Aorta (tissue), 5 donors: ENCODE measurements around the gene HBA2. TPM values are rescaled to one million over a fixed set of nuclear protein-coding genes. Genes with fewer than 3 reads are reported as not detected.
A peak's percentile ranks its signal among the peaks of the same experiment; 100 is the strongest.

Source experiments
- ATAC-seq: fragments of 200-7000 bp; cut with Tn5 transposase; one replicate; pipeline ENCODE4 v1.9.1; 2022; ENCODE audit warnings: moderate library complexity; ENCODE audit not compliant: low FRiP score
- DNase-seq, 2 donors: peaks; one replicate each; pipeline ENCODE4 v3.0.0-alpha.2; 2020
- H3K27ac ChIP-seq, 2 donors: one replicate each; pipeline ENCODE4 v1.5.1; 2013; ENCODE audit warnings: low read length in 2 of 2, mild to moderate bottlenecking in 2 of 2, moderate library complexity in 2 of 2, control low read depth in 1 of 2, inconsistent platforms in 1 of 2, low read depth in 1 of 2
- H3K27me3 ChIP-seq, 2 donors: one replicate each; pipeline ENCODE4 v1.6.1; 2013; ENCODE audit warnings: control low read depth in 1 of 2, low read length in 1 of 2, mild to moderate bottlenecking in 1 of 2, moderate library complexity in 1 of 2; ENCODE audit not compliant: insufficient read depth in 2 of 2, control insufficient read depth in 1 of 2
- H3K36me3 ChIP-seq, 2 donors: one replicate each; pipeline ENCODE4 v1.6.1; 2013; ENCODE audit warnings: control low read depth in 1 of 2, low read length in 1 of 2, mild to moderate bottlenecking in 1 of 2; ENCODE audit not compliant: insufficient read depth in 2 of 2, control insufficient read depth in 1 of 2
- H3K4me1 ChIP-seq, 2 donors: one replicate each; pipeline ENCODE4 v1.6.1; 2013; ENCODE audit warnings: low read length in 2 of 2, control low read depth in 1 of 2, mild to moderate bottlenecking in 1 of 2, moderate library complexity in 1 of 2; ENCODE audit not compliant: insufficient read depth in 2 of 2, control insufficient read depth in 1 of 2
- H3K4me3 ChIP-seq, 2 donors: one replicate each; pipeline ENCODE4 v1.5.1; 2013; ENCODE audit warnings: low read length in 2 of 2, control low read depth in 1 of 2, mild to moderate bottlenecking in 1 of 2
- H3K9me3 ChIP-seq: one replicate; pipeline ENCODE4 v1.6.1; 2013; ENCODE audit warnings: mild to moderate bottlenecking, low read length; ENCODE audit not compliant: control insufficient read depth
- WGBS, 2 donors: extraction: QIAGEN DNeasy Blood & Tissue Kit; methylation state at CpG; one replicate each; pipeline ENCODE4 v1.1.7; 2013; 5-methylcytosine and 5-hydroxymethylcytosine counted together
- intact Hi-C, 2 donors: fragments of 100-400 bp; cut with DNase I; formaldehyde crosslinking; loops; one replicate each; pipeline versions ENCODE4 v1.14.2 to v1.15.0; 2022
- polyA plus RNA-seq, 2 donors: library from polyadenylated mRNA; stranded (reverse); fragments of 200-250 nt; gene quantifications; one replicate each; pipeline ENCODE4 v1.2.3, GENCODE V29; 2013
- total RNA-seq, 2 donors: library from RNA; stranded (reverse); fragmentation: NEBNext Ultra II Directional; extraction: Animal tissue kit (Norgen Biotek cat#: 25700); gene quantifications; one replicate each; pipeline ENCODE4 v1.2.1, GENCODE V29; 2021
- donor health status: healthy with polysubstance abuse.
- donor health status: Bipolar disorder and iron deficiency.
- donor health status: DM: no; HTN: no; CAD: no.
- donor health status: DM: no; HTN: no; CAD: no.
- donor health status: DM: yes; HTN: yes; CAD: no.

Gene HBA2
- total and polyA plus RNA-seq, 4 donors = 30.6 to 1,265 (median 242) TPM

DNA sequence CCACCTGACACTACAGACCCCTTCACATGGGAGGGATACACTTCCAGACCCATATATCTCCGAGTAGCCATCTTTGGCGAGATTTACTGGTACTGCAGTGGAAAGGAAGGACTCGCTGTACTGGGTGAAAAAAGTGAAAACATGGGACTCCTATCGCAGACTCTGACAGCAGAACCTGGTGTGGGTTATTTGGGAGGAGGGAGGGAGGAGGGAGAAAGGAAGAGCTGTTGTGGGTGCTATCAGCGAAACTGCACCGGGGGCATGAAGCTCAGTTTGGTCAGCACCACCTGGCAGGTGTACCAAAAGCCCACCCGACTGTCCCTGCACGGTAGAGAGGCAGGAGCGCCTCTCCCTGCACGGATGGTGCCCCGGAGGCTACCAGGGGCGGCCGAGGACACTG, 12.5 kb downstream of the HBA2 start:
- H3K4me3 ChIP-seq = no peak overlapping the region
- H3K27me3 ChIP-seq = no peaks in the 10 kb centered on the region
- intact Hi-C loops = no loop called here
- no peaks in the 10 kb centered on the region for H3K4me1 ChIP-seq
- H3K27ac ChIP-seq = no peak overlapping the region
- 86 to 88% methylated on average over 13 of the region's 13 CpGs for WGBS, 2 donors
- H3K9me3 ChIP-seq = no peaks in the 10 kb centered on the region
- DNase-seq = peak in 1 of 2 donors; percentile 19
- peaks cover 0 to 10% of the 10 kb centered on the region in 2 donors for H3K36me3 ChIP-seq
- no peak for ATAC-seq

DNA sequence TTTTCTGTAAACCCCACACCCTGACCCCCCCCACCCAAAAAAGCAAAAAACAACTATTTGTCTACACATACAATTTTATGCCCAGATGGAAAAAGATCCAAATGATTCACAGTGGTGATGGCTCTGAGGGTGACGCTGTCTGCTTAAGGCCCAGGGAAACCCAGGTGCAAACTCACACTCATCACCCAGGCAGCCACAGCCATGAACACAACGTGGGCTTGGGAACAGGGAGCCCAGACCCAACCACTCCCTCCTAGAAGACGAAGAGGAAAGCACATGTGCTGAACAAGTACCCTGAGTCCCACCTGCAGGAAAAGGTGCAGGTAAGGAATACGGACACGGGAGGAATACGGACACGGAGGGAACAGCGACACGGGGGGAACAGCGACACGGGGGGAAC, 13.0 kb downstream of the HBA2 start:
- Histone ChIP-seq H3K36me3 (peaks cover 0 to 10% of the 10 kb centered on the region in 2 donors), H3K4me1 (no peaks in the 10 kb centered on the region), H3K9me3 (no peaks in the 10 kb centered on the region), H3K27ac (no peak overlapping the region), H3K27me3 (no peaks in the 10 kb centered on the region), H3K4me3 (no peak overlapping the region)
- DNase-seq (no peak), ATAC-seq (no peak)
- WGBS, 2 donors = 80 to 84% methylated on average over 10 to 11 of the region's 11 CpGs
- intact Hi-C loops = no loop called here

DNA sequence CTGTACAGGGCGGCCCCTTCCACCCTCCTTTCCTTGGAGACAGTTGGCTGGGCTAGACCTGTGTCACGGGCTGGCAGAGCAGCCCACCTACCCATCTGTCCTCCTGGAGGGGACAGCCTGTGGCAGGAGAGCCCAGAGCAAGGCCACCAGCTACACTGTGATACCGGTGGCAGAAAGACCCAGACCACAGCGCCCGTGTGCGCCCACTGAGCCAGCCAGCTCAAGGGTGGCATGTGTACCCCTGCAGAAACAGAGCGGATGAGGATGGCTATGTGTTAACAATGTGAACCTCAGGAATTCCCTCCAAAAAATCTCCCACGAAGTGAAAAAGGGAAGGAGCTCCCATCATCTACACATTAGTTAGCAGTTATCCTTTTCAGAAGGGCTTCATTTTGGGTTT, 14.7 kb downstream of the HBA2 start:
- no peak for ATAC-seq
- Histone ChIP-seq H3K36me3 (peaks cover 0 to 18% of the 10 kb centered on the region in 2 donors), H3K4me3 (no peak overlapping the region), H3K4me1 (no peaks in the 10 kb centered on the region), H3K9me3 (no peaks in the 10 kb centered on the region), H3K27ac (no peak overlapping the region), H3K27me3 (no peaks in the 10 kb centered on the region)
- intact Hi-C loops = no loop called here
- DNase-seq = peak in 1 of 2 donors; percentile 26
- 93 to 96% methylated on average over 8 of the region's 8 CpGs for WGBS, 2 donors

DNA sequence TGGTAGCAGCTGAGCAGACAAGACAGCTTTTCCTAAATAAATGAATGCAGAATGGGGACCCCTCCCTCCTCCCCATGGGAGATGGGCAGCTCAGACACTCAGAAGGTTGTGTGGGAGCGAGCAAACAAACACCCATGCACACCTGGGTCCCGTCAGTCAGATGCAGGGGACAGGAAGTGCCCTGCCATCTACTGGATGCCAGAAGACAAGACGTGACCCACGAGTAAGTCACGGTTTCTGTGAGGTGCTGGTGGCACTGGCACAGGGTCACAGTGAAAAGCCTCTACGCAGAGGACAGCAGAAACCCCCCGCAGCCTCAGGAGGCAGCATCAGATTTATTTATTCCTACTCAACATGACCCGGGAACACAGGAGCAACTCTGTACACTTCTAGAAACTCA, 16.0 kb downstream of the HBA2 start:
- H3K36me3 ChIP-seq = peaks cover 0 to 20% of the 10 kb centered on the region in 2 donors
- H3K27me3 ChIP-seq = no peaks in the 10 kb centered on the region
- no peaks in the 10 kb centered on the region for H3K4me1 ChIP-seq
- ATAC-seq = no peak
- intact Hi-C loops = no loop called here
- no peak overlapping the region for H3K4me3 ChIP-seq
- peak in 1 of 2 donors; percentile 23 for DNase-seq
- 78 to 79% methylated on average over 8 of the region's 8 CpGs for WGBS, 2 donors
- no peaks in the 10 kb centered on the region for H3K9me3 ChIP-seq
- no peak overlapping the region for H3K27ac ChIP-seq

DNA sequence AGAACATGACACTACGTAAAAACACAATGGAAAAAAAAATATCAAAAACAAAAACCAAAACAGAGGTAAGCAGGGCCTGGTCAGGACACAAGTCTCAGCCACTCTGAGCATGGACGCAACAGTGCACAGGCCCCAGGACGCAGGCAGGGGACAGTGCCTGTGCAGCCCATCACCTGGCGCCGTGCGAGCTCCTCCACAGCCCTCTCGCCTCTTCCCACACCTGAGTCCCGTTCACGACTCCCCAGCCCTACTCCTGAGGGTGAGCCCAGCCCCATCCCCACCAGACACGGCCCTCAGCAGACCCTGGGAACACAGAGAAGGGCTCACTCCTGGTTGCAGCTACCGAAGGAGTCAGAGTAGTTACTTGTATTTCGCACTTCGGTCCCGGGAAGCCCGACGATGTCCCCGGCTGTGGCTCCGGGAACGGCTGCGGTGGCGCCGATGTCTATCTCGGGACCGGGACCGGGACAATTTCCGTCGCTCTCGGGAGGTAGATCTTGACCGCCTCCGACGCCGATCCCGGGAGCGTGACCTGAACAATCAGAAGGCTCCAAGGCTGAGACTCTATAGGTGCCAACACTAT, 17.0 kb downstream of the HBA2 start:
- peak; percentile 46 for ATAC-seq
- WGBS, 2 donors = 93% methylated on average over 34 of the region's 34 CpGs
- H3K36me3 ChIP-seq = peaks cover 0 to 20% of the 10 kb centered on the region in 2 donors

DNA sequence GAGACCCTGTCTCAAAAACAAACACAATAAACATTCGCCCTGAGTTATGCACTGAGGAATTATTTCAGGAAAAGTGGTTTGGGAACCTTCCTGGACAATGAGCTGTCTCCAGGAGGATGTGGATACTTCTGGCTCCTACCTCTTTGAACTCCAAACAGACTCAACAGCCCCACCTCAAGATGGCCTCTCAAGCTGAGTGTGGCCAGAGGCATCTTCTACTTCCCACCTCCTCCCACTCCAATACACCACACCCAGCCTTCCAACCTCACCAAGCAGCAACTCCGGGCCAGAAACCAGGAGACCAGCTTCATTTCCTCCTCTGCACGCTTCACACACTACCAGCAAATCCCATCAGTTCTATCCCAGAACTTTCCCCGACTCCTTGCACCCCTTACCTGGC, 19.2 kb downstream of the HBA2 start:
- no peak overlapping the region for H3K4me3 ChIP-seq
- intact Hi-C loops = no loop called here
- H3K27me3 ChIP-seq = no peaks in the 10 kb centered on the region
- no peaks in the 10 kb centered on the region for H3K9me3 ChIP-seq
- ATAC-seq = no peak
- 89 to 91% methylated on average over 4 of the region's 4 CpGs for WGBS, 2 donors
- H3K27ac ChIP-seq = no peak overlapping the region
- DNase-seq = peak in 1 of 2 donors; percentile 12
- peaks cover 0 to 24% of the 10 kb centered on the region in 2 donors for H3K36me3 ChIP-seq
- no peaks in the 10 kb centered on the region for H3K4me1 ChIP-seq

More for the DNA sequence above, 17.0 kb downstream of the HBA2 start:
- peak in 1 of 2 donors; percentile 34 for DNase-seq
- no peaks in the 10 kb centered on the region for H3K27me3 ChIP-seq
- intact Hi-C loops = no loop called here
- no peaks in the 10 kb centered on the region for H3K9me3 ChIP-seq
- no peaks in the 10 kb centered on the region for H3K4me1 ChIP-seq
- no peak overlapping the region for H3K27ac ChIP-seq
- no peak overlapping the region for H3K4me3 ChIP-seq

DNA sequence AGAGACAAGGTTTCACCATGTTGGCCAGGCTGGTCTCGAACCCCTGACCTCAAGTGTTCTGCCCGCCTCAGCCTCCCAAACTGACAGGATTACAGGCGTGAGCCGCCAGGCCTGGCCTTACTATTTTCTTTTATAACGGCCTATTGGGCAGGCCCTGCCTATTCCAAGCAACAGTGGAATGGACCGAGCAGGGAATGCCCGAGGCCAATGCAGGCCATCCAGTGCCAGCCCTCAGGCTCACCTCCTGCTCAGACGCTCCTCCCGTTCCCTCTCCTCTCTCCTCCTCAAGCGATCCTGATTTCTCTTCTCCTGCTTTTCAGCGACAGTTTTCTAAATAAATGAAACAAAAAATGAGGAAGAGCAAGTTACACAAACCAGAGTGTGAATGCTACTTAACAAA, 20.0 kb downstream of the HBA2 start:
- Histone ChIP-seq H3K4me1 (no peaks in the 10 kb centered on the region), H3K9me3 (no peaks in the 10 kb centered on the region), H3K27me3 (no peaks in the 10 kb centered on the region), H3K27ac (no peak overlapping the region), H3K4me3 (no peak overlapping the region), H3K36me3 (peaks cover 0 to 25% of the 10 kb centered on the region in 2 donors)
- intact Hi-C loops = no loop called here
- ATAC-seq (no peak), DNase-seq (no peak)
- WGBS, 2 donors = 91 to 93% methylated on average over 11 of the region's 11 CpGs

DNA sequence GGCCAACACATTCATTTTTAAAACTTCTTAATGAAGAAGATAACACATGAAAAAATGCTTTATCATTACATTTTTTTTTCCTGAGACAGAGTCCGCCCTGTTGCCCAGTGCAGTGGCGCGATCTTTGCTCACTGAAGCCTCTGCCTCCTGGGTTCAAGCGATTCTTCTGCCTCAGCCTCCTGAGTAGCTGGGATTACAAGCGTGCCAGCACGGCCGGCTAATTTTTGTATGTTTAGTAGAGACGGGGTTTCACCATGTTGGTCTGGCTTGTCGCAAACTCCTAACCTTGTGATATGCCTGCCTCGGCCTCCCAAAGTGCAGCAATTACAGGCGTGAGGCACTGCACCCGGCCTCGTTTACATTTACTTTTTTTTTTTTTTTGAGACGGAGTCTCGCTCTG, 20.8 kb downstream of the HBA2 start:
- no peaks in the 10 kb centered on the region for H3K4me1 ChIP-seq
- peaks cover 2 to 28% of the 10 kb centered on the region in 2 donors for H3K36me3 ChIP-seq
- DNase-seq = no peak
- intact Hi-C loops = no loop called here
- no peak overlapping the region for H3K4me3 ChIP-seq
- 90 to 91% methylated on average over 14 to 15 of the region's 15 CpGs for WGBS, 2 donors
- no peak overlapping the region for H3K27ac ChIP-seq
- ATAC-seq = no peak
- no peaks in the 10 kb centered on the region for H3K27me3 ChIP-seq
- no peaks in the 10 kb centered on the region for H3K9me3 ChIP-seq

DNA sequence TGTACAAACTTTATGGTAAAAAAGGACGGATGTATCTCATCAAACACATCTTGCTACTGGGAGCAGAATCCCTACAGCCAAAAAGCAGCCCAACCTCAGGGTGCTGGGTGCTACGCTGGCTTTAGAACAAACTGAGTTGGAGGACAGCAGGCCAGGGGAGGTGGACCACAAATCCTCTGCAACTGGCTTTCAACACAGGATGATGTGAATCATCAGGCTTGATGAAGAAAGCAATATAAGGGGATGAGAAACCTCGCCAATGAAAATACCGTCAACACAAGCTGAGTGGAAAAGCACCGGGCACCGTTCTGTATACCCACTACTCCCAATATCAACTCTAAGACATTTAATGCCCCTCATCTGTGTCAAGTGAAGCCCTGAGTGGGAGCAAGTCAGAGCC, 21.8 kb downstream of the HBA2 start:
- DNase-seq (no peak), ATAC-seq (no peak)
- WGBS, 2 donors = 84 to 86% methylated on average over 6 of the region's 6 CpGs
- H3K27ac ChIP-seq = no peak overlapping the region
- no peaks in the 10 kb centered on the region for H3K9me3 ChIP-seq
- no peaks in the 10 kb centered on the region for H3K27me3 ChIP-seq
- H3K36me3 ChIP-seq = peaks cover 4 to 24% of the 10 kb centered on the region in 2 donors
- intact Hi-C loops = no loop called here
- no peaks in the 10 kb centered on the region for H3K4me1 ChIP-seq
- H3K4me3 ChIP-seq = no peak overlapping the region
